ENCODE measurements around the gene RSPH10B2. TPM values are rescaled to one million over a fixed set of nuclear protein-coding genes. Genes with fewer than 3 reads are reported as not detected.
"Not testable (repeated sequence)": the region's sequence is repeated elsewhere in the genome, so short reads cannot be mapped to it uniquely, and the experiment has no call there.

RSPH10B2 gene
- total RNA-seq, 1 experiment from 2014 or later = 0.33 TPM

DNA sequence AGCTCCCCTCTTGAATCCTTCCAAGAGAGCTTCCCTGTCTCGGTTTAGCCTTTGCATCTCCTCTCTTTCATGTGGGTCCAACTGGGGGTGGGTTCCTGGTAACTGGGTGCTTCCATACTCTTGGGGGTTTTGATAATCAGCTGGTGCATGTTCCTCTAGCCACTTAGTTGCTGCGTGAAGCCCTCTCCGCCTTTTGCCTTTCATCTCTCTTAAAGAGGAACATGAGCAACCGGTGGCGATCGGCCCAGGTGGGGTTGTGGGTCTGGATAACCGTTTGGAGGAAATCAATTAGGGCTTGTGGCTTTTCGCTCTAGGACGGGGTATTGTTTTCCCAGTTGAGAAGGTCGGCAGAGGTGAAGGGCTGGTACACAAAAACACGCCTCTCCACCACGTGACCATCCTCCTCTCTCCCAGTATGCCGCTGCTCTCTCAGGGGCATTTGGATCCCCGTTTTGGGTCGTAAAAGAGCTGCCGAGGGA, 92.1 kb downstream of the RSPH10B2 start:
- H3K4me2 ChIP-seq (ENCODE audit: insufficient read depth, insufficient read length, low read length); H3K9me3 ChIP-seq (ENCODE audit: control insufficient read depth, low read depth, low read length); DNase-seq; H2BK15ac ChIP-seq (ENCODE audit: low read depth, low read length); H3K79me2 ChIP-seq (ENCODE audit: insufficient read depth, low read length); H3K14ac ChIP-seq (ENCODE audit: insufficient read depth, low read length); H3K27me3 ChIP-seq (ENCODE audit: insufficient read depth, low read length); H4K91ac ChIP-seq (ENCODE audit: insufficient read length, low read depth, low read length); H4K5ac ChIP-seq (ENCODE audit: insufficient read length, low read depth, low read length); H3K4ac ChIP-seq (ENCODE audit: low read depth, low read length); H4K20me1 ChIP-seq (ENCODE audit: control insufficient read depth, insufficient read depth, insufficient read length); H3K23ac ChIP-seq (ENCODE audit: insufficient read length, low read depth, low read length); H3K4me3 Mint-ChIP-seq; H3K23me2 ChIP-seq (ENCODE audit: insufficient read length, low read depth, low read length, poor library complexity, severe bottlenecking); H3K56ac ChIP-seq (ENCODE audit: insufficient read length, low read depth, low read length); H3K79me1 ChIP-seq (ENCODE audit: insufficient read depth, low read depth, low read length, poor library complexity, severe bottlenecking); H2BK12ac ChIP-seq (ENCODE audit: insufficient read length, low read depth, low read length); H2BK120ac ChIP-seq (ENCODE audit: low read depth, low read length, poor library complexity, severe bottlenecking); H3T11ph ChIP-seq (ENCODE audit: low read length); H2AK5ac ChIP-seq (ENCODE audit: insufficient read length, low read length); H3K9ac ChIP-seq (ENCODE audit: extremely low read depth, insufficient read length, low read length); H3K18ac ChIP-seq (ENCODE audit: insufficient read length, low read depth, low read length); H3K27me3 Mint-ChIP-seq (ENCODE audit: low read depth); H4K8ac ChIP-seq (replicated peaks; ENCODE audit: insufficient read length, low read depth, low read length); H2AFZ ChIP-seq (ENCODE audit: low read length); H3K27ac Mint-ChIP-seq; H2BK20ac ChIP-seq (ENCODE audit: low read depth, low read length, poor library complexity, severe bottlenecking); H3K27ac ChIP-seq (ENCODE audit: insufficient read length, low read depth, low read length); H2BK5ac ChIP-seq (ENCODE audit: insufficient read length, low read length); H3K36me3 Mint-ChIP-seq (ENCODE audit: insufficient read depth in 1 of 3, low read depth in 3 of 3); H3K9me3 Mint-ChIP-seq; H3K4me1 ChIP-seq (ENCODE audit: insufficient read depth, low read length): not testable (repeated sequence)
- peaks cover 14 to 15% of the 10 kb centered on the region in 2 experiments for H3K4me1 Mint-ChIP-seq
- no CpG with 5 or more reads among the region's 16 CpGs for WGBS (ENCODE audit: extremely low coverage, insufficient read length, low lambda C conversion rate)

GRCh38 chr7:6847751-6848150, 93.8 kb downstream of the RSPH10B2 start:
- H3K14ac ChIP-seq (ENCODE audit: insufficient read depth, low read length); H4K8ac ChIP-seq (replicated peaks; ENCODE audit: insufficient read length, low read depth, low read length); H3K4ac ChIP-seq (ENCODE audit: low read depth, low read length); H2BK120ac ChIP-seq (ENCODE audit: low read depth, low read length, poor library complexity, severe bottlenecking); H3K56ac ChIP-seq (ENCODE audit: insufficient read length, low read depth, low read length); H3K4me3 Mint-ChIP-seq; H2BK20ac ChIP-seq (ENCODE audit: low read depth, low read length, poor library complexity, severe bottlenecking); H3K27ac ChIP-seq (ENCODE audit: insufficient read length, low read depth, low read length); H3K79me1 ChIP-seq (ENCODE audit: insufficient read depth, low read depth, low read length, poor library complexity, severe bottlenecking); H3K79me2 ChIP-seq (ENCODE audit: insufficient read depth, low read length); DNase-seq; H3K27me3 ChIP-seq (ENCODE audit: insufficient read depth, low read length); H4K5ac ChIP-seq (ENCODE audit: insufficient read length, low read depth, low read length); H3K27ac Mint-ChIP-seq; H4K91ac ChIP-seq (ENCODE audit: insufficient read length, low read depth, low read length); H3K23ac ChIP-seq (ENCODE audit: insufficient read length, low read depth, low read length); H3K18ac ChIP-seq (ENCODE audit: insufficient read length, low read depth, low read length); H2BK5ac ChIP-seq (ENCODE audit: insufficient read length, low read length); H2AK5ac ChIP-seq (ENCODE audit: insufficient read length, low read length); H3K9ac ChIP-seq (ENCODE audit: extremely low read depth, insufficient read length, low read length); H4K20me1 ChIP-seq (ENCODE audit: control insufficient read depth, insufficient read depth, insufficient read length); H2AFZ ChIP-seq (ENCODE audit: low read length); H3K9me3 Mint-ChIP-seq; H3K27me3 Mint-ChIP-seq (ENCODE audit: low read depth); H2BK15ac ChIP-seq (ENCODE audit: low read depth, low read length); H3K4me1 ChIP-seq (ENCODE audit: insufficient read depth, low read length); H3K4me2 ChIP-seq (ENCODE audit: insufficient read depth, insufficient read length, low read length); H2BK12ac ChIP-seq (ENCODE audit: insufficient read length, low read depth, low read length); H3K9me3 ChIP-seq (ENCODE audit: control insufficient read depth, low read depth, low read length); H3K23me2 ChIP-seq (ENCODE audit: insufficient read length, low read depth, low read length, poor library complexity, severe bottlenecking); H3T11ph ChIP-seq (ENCODE audit: low read length); H3K36me3 Mint-ChIP-seq (ENCODE audit: insufficient read depth in 1 of 3, low read depth in 3 of 3): not testable (repeated sequence)
- H3K4me1 Mint-ChIP-seq = peaks cover 11 to 13% of the 10 kb centered on the region in 2 experiments
- WGBS (ENCODE audit: extremely low coverage, insufficient read length, low lambda C conversion rate) = no CpG with 5 or more reads among the region's 18 CpGs

All from H9 (cell line).